ENCODE measurements around the gene LPAR1.

LPAR1 gene

DNA sequence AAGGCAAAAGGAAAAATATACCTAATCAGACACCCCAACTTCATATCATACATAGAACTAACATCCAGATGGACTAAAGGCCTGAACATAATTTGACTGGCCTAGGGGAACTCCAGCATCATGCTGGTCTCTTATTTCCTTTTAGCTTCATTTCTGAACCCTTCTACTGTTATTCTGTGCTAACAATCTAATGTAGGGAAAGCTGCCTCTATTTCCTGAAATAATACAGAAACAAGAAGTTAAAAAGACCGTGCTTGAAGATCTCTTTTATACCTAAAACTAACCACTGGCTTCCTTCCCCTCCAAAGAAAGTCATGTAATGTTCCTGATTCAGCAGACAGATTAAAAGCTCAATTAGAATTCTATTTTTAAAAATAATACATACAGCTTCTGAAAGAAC, 36.7 kb downstream of the LPAR1 start:
- no peak for DNase-seq (ENCODE audit: low read depth in 2 of 2)

DNA sequence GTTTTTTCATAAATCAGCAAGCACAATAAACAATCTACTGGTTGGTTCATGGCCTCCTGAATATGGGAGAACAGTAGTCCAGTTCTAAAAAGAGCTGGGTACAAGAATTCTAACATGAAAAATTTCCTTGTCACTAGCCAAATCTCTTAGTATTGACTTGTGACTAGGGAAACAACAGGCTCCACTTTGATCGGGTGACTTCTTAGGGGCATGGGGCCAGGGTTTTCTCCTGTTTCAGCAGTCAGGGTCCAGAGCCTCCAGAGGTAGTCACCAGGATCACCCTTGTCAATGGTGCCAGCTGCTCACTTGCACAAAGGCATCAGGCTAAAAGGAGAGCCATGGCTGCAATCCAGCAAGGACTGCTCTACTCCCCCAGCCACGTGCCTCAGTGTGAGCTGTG, 38.1 kb downstream of the LPAR1 start:
- no peak for DNase-seq (ENCODE audit: low read depth in 2 of 2)

DNA sequence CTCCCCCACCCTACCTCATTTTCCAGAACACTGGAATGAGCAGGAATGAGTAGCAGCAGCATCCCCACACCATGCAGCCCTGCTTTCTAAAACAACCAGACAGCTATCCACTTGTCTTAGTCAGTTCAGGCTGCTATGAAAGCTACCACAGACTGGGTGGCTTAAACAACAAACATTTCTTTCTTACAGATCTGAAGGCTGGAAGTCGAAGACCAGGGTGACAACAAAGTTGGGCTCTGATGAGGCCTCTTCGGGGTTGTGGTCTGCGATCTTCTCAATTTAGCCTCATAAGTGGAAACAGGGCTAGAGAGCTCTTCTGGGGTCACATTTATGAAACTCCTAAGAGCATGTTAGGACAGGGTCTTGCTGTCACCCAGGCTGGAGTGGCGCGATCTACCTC, 38.9 kb downstream of the LPAR1 start:
- no peak for DNase-seq (ENCODE audit: low read depth in 2 of 2)

DNA sequence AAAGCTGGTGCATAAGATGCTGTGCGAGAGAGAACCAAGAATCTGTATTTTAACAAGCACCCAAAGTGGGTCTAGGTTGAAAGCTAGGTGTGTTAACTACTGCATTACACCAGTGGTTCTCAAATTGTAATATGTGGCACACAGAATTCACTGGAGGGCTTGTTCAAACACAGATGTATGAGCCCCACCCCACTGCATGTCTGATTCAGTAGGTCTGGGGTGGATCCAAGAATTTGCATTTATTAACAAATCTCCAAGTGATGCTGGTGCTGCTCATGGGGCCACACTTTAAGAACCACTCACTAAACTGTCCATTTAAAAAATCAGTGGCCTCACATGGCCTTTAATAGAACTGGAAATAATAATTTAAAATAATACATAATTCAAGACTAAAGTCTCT, 40.4 kb downstream of the LPAR1 start:
- DNase-seq (ENCODE audit: low read depth in 2 of 2): no peak

DNA sequence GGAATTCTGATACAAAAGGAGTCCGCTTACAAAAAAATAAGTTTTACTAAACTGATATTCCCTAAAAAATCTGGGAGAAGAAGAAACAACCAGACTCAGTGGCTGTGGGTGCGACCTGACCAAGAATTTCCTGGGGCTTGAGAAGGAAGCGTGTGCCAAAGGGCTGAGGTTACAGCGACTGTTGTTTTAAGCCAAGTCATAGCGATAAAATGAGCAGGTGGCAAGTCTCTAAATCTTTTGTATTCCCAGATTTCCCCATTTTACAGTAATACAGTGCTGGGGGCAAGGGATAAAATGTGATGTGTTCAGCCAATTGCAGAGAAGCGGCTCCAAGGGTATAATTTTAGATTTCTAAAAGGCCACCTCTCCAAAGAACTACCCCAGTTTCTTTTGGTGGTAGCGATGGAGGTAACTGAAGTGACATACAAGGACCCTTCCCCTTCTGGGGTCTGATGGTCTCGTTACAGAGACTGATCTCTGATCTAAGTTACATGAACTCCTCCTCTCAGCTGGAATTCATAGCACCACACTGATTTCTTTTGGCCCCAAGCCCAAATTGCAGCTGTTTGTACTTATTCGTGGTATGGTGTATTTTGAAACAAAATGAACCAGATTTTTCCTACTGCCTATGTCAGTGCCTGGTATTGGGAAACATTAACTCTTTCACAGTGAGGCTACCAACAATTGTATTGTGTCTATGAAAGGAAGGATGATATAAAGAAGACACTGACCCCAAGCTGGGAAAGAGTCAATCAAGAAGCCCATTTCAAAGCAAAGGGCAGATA, 41.6 kb downstream of the LPAR1 start:
- peak; percentile 76 to 80 for DNase-seq (ENCODE audit: low read depth in 2 of 2)

DNA sequence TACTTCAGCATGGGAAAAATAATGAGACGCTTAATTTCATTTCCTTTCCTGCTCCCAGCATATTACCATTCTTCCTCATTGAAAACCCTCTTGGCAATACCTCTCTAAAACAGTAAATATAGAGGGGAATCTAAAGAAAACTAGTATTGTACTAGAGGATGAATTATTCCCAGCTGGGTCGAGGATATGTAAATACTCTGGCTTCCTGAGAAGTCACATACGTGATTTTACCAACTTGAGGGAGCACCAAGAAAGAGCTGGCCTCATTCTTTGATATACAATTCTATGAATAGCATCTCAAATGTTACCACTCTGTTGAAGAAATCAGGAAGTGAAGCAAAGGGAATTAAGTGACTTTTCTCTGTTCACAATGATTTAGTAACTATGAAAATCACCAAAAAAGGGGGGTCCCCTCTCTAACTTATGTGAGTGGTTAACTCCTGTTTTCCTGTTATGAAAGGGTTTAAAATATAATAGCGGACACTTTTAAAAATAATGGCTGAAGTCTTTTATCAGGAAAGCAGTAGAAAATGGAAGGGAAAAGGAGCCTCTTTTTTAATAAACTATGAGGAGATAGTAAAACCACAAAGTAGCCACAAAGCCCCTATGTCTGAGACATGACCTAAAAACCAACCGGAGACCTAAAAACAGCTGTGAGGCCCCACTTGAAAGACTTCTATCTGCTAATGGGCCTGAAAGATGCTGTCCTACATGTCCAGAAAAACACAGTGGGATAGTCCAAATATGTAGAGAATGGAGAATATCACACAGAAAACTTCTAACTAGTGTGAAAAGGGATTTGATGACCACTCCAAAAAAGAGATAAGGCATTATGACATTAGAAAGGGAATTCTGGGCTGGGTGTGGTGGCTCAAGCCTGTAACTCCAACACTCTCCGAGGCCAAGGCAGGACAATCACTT, 42.6 kb downstream of the LPAR1 start:
- DNase-seq (ENCODE audit: low read depth in 2 of 2): no peak

DNA sequence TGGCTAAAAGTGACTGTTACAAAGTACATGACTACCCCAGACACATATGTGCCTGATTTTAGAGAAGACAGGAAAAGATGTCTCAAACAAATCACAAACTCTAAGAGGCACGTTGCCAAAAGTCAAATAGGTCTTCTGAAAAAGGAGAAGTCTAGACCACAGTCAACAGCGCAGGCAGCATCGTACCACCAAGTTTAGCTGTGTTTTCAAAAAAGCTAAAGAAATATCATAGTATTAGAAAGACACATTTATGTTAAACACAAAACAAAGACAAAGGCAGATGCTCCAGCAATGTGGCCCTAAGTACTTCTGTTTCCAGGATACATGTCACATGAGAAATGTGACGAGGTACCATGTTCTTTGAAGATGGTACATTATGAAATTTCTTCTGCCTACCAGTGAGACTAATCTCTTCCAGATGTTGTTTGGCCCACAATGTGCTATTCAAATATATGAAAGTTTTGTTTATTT, 43.5 kb downstream of the LPAR1 start:
- DNase-seq (ENCODE audit: low read depth in 2 of 2): no peak

DNA sequence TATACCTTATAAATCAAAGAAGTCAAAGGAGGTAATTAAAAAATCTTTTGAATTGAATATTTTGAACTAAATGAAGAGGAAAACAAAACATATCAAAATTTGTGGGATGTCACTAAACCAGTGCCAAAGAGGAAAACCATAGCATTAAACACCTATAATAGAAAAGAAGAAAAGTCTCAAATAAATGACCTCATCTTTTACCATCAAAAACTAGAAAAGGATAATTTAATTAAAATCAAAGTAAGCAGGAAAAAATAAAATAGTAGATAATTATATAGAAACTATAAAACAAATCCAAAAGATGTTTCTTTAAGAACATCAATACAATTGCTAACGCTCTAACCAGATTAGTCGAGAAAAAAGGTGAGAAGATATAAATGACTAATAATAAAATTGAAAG, 47.8 kb downstream of the LPAR1 start:
- no peak for DNase-seq (ENCODE audit: low read depth in 2 of 2)

DNA sequence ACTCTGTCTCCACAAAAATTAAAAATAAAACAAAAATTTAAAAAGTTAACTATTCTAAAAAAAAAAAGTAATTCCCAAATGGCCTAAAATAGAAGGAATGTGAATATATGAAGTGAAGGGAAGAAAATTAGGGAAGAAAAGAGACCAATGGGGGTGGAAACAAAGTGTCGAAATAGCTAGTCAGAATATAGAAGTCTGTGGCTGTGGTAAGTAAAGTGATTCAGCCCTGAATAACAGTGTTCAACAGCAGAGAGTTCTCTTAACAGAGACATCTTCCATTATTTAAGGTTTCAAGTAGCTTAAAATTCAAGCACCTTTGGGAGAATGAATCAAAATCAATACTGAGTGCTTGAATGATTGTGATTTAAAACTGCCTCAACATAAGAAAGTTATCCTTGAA, 51.7 kb downstream of the LPAR1 start:
- no peak for DNase-seq (ENCODE audit: low read depth in 2 of 2)

DNA sequence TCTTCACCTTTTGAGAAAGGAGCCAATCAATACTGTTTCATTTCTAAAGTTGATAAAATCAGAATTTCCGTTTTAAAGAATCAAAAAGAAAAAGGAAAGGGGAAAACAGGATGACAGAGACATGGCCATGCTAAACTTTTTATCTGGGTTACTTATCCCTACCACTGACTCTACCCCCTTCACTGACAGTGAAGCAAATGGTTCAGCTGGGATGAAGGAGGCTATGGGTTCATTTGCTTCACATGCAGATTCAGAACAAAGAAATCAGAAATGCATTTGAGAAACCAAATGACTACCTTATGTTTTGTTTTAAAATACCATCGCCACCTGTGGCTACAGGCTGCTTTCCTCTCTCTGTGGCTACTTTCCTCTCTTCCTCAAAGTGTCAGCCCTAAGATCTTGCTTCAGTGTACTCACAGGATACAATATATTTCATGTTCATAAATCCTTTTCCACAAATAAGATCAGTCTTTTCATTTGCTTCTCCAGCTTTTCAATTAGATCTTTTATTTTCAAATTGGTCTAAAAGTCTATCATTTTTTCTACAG, 53.3 kb downstream of the LPAR1 start:
- no peak for DNase-seq (ENCODE audit: low read depth in 2 of 2)

DNA sequence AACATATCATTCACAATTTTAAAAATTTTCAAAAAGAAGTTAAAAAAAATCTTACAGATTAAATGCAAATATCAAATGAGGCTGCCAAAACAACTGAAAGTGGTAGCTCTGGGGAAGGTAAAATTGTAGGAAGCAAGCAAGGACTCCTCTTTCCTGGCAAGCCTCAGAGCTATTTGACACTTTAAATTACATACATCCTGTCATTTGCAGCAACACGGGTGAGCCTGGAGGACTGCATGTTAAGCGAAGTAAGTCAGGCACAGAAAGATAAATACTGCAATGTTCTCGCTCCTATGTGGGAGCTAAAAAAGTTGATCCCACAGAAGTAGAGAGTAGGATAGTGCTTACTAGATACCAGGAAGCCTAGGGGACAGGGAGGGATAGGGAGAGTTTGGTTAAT, 58.0 kb downstream of the LPAR1 start:
- DNase-seq (ENCODE audit: low read depth in 2 of 2): no peak

DNA sequence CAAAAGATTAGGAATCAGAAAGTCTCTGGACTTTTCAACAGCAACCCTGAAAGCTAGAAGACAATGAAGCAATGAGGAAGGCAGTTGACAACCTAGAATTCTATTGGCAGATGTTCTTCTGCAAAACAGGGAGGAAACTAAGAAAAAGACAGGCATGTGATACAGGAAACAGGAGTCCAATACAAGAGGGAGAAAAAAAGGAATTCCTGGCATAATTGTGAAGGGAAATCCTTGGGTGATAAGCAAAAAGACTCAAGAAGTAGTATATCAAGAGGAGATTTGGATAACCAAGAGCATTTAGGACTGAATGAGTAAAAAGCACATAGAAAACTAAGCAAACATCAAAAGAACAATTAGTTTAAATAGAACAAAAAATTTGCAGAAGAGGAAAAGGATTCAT, 58.6 kb downstream of the LPAR1 start:
- no peak for DNase-seq (ENCODE audit: low read depth in 2 of 2)

DNA sequence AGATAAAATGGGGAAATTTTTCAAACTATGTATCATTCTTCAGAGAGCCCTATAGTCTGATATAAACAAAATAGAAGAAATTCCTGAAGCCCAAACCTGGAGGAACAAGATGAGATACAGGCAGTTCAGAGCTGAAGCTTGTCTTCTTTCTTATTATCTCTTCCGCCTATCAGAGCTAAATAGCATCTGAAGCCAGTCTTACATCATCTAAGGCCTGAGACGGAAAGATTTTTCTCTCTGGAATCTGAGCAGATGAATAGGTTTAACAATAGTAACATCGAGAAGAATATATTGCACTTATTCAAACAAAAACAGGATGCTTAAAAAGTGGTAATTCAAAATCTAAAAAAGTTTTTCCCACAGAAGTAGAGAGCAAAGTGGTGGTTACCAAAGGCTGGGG, 59.8 kb downstream of the LPAR1 start:
- no peak for DNase-seq (ENCODE audit: low read depth in 2 of 2)

DNA sequence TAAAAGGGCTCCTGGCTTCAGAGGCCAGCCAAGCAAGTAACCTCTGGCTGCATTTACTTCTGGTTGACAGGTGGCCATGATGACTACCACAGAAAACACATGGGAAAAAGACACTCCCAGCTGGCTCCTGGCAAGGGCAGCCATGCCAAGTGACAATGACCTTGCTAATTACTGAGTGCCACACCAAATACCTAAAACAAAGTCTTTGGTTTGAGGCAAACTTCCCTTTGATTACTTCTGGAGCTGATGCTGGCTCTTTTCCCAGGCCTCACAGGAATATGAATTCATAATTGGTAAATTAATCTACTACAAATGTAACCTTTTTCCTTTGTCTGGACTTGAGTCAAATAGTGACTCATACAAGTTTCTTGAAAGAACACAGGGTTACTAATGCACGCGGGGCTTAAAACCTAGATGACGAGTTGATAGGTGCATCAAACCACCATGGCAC, 61.0 kb downstream of the LPAR1 start:
- DNase-seq (ENCODE audit: low read depth in 2 of 2): peak in 1 of 2 experiments; percentile 58

DNA sequence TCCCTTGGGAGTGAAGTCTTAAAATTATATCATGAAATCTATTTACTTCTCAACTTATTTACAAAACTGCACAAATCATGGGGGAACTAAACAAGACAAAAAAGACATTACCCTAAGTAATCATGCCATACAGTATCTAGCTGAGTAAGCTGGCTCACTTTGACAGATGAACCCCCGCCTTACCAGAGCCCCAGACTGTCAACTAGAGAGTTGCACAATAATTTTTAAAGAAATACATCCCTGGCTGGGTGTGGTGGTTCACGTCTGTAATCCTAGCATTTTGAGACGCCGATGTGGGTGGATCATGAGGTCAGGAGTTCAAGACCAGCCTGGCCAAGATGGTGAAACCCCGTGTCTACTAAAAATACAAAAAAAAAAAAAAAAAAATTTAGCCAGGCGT, 62.3 kb downstream of the LPAR1 start:
- no peak for DNase-seq (ENCODE audit: low read depth in 2 of 2)

DNA sequence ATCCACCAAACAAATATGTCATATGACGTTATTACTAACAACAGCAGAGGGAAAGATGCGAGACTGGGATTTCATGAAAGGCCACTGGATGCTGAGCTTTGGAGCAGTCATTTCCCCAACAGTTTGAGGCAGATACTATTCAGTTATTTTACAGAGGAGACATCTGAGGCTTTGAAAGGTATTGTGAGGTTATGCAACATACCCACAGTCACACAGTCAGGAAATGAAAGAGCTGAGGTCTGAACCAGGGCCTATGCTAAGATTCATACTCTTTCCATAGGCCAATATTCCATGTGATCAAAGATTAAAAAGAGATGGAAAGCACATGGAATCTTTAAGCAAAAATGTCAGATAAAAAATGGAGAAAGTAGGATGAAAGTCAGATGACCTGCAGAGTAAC, 63.0 kb downstream of the LPAR1 start:
- DNase-seq (ENCODE audit: low read depth in 2 of 2): no peak

DNA sequence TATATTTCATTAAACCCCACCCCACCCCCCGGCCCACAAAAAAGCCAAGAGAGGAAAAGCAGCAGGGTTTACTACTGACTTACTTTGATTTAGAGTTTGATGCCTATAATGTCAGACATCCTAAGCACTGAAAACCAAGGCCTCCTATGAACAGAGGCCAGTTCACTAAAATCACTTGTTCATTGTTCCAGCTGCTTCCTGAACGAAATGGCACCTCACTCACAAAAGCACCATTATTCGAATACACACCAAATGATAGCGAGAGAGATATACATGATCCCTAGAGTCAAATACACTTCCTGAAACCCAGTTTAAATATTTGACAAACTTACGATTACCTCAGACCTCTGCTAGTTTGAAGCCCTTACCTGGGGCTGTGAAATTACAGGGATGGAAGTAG, 66.6 kb downstream of the LPAR1 start:
- DNase-seq (ENCODE audit: low read depth in 2 of 2): no peak

DNA sequence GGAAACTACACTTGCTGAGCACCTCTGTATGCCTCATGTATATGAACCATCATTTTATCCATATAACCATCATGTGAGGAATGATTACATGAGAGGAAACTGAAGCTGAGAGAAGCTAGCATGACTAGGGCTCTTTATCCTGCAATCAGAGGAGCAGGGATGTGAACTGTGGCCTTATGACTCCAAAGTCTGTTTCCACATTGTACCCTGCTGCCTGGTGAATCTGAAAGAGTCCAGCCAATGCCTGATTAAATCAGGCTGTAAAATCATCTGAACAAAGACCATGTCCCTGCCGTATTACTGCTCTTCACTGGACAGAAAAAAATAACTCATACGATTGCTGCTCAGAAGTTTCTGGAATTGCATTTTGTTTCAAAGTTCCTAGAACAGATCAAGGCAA, 67.0 kb downstream of the LPAR1 start:
- DNase-seq (ENCODE audit: low read depth in 2 of 2): no peak

DNA sequence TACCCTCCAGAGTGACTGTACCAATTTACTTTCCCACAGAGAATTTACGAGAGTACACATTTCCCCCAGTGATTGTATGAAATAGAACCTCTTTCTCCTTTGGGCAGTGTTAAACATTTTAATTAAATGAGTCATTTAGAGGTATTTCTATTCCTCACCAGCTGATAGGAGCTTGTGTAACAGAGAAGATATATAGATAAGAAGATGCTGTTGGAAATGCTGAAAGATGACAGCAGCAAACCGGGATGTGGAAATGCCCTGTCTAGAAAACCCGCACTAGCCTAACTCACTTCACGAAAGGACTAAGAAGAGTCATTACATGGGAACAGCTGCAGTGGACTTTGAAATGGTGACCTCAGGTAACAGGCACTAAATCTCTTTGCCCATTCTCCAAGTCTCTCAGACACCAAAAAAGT, 68.3 kb downstream of the LPAR1 start:
- peak; percentile 61 to 65 for DNase-seq (ENCODE audit: low read depth in 2 of 2)

DNA sequence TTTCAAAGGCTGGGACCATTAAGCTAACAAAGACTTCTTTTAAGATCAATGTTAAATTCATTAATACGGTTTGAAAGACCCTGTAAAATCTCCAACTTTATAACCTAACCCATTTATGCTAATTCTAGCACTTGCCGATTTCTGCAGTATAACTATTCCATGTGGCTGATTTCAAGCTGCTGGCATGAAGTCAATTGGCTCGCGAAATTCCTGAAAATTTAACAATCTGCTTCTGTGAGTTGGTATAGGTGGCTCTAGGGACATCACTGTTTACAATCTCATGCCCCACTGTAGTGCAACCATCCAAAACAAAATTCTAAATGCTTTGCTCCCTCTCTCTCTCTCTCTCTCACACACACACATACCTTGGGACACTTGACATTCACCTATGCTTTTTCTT, 70.2 kb downstream of the LPAR1 start:
- DNase-seq (ENCODE audit: low read depth in 2 of 2): no peak

DNA sequence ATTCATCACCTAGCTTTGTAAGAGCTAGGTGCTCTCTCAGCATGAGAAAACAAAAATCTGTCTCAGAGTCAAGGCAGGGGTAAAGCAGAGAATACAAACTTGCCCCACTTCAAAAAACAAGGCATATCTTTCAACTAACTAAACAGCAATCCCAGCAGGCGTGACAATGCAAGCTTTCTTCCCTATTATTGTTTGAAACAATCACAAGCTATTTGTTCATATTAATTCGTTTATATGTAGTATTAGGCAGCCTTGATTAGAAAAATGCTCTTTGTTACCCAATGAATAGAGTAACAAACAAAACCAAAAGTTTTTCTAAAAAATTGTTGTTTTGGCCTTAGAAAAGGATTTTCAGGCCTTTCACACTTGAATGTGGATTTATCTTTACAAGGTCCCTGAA, 71.1 kb downstream of the LPAR1 start:
- DNase-seq (ENCODE audit: low read depth in 2 of 2): no peak

DNA sequence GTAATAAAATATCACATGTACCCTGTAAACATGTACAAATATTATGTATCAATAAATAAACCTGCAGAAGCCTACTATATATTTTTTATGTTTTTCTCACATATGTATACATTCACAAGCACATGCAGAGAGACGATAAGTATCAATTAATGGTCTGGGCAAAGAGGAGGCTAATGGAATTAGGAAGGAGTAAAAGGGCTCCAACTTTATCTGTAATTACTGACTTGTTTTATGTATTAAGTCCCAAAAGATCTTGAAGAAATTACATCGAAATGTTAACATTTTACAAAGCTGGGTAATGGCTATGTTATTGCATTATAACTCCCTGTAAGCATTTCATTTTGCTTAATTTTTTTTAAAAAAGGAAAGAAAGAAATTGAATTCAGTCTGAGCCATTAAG, 78.0 kb downstream of the LPAR1 start:
- no peak for DNase-seq (ENCODE audit: low read depth in 2 of 2)

DNA sequence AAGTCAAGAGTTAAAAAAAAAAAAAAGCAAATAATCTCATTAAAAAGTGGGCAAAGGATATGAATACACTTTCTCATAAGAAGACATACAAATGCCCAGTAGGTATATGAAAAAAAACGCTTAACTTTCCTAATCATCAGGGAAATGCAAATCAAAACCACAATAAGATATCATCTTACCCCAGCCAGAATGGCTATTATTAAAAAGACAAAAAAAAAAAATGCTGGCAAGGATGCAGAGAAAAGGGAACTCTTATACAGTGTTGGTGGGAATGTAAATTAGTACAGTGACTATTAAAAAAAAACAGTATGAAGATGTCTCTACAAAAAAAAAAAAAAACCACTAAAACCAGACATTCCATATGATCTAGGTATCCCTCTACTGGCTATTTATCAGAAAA, 79.4 kb downstream of the LPAR1 start:
- no peak for DNase-seq (ENCODE audit: low read depth in 2 of 2)

Measured in fibroblast of skin of left biceps (primary cell).